ENCODE results near the gene GRB14. TPM values are rescaled to one million over a fixed set of nuclear protein-coding genes. Genes with fewer than 3 reads are reported as not detected.

The GRB14 gene
- total RNA-seq, 4 donors from 2014 or later = 3.2 to 22.3 (median 5.6) TPM

DNA sequence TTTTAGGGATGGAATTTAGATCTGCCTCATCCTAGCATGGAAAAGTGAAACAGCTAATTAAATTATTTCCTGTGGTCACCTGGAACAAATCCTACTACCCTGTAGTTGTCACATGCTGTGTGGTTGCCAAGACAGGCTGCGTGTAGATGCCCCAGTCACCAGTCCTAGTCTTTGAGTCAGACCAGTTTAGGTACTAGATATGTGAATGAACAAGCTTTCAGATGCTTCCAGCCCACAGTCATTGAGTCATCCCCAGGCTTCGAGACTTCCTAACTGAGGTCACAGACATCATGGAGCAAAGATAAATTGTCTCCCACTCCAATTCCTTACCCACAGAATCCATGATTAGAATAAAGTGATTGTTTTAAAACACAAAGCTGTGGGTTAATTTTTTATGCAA, 35.8 kb upstream of the GRB14 start:
- TF ChIP-seq, protein P1, sequence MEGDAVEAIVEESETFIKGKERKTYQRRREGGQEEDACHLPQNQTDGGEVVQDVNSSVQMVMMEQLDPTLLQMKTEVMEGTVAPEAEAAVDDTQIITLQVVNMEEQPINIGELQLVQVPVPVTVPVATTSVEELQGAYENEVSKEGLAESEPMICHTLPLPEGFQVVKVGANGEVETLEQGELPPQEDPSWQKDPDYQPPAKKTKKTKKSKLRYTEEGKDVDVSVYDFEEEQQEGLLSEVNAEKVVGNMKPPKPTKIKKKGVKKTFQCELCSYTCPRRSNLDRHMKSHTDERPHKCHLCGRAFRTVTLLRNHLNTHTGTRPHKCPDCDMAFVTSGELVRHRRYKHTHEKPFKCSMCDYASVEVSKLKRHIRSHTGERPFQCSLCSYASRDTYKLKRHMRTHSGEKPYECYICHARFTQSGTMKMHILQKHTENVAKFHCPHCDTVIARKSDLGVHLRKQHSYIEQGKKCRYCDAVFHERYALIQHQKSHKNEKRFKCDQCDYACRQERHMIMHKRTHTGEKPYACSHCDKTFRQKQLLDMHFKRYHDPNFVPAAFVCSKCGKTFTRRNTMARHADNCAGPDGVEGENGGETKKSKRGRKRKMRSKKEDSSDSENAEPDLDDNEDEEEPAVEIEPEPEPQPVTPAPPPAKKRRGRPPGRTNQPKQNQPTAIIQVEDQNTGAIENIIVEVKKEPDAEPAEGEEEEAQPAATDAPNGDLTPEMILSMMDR (IDR thresholded peaks at IDR 0.05; ENCODE audit: low read depth) = no peak

DNA sequence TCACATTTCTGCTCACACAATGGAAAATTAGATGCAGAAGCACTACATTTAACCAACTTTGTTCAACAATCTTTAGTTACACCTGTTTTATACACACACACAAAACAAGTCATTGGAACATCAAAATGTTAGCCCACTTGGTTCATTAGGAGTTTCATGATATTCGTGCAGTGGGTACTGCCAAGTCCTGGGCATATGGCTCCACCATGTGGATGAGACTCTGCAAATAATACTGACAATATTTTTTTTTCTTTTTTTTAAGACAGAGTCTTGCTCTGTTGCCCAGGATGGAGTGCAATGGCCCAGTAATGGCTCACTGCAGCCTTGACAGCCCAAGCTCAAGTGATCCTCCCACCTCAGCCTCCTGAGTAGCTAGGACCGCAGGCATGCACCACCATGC, 34.5 kb upstream of the GRB14 start:
- TF ChIP-seq, protein P1 (IDR thresholded peaks at IDR 0.05; ENCODE audit: low read depth) = no peak

DNA sequence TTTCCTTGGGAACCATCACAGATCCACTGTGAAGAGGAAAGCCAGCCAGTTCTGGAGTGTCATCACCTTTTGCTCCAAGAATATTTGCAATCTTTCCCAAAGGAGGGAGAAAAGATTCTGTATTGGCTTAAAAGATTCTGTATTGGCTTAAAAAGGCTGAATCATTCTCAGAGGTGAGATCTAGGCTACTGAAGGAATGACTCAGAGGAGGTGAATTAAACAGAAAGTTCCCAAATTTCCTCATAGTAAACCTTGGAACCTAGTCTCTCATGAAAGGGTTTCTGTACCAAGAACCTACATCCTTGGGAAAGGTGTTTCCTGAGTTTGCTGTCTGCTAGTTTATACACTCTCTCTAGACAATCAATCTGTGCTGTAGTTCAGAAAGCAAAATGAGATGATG, 34.1 kb upstream of the GRB14 start:
- TF ChIP-seq, protein P1 (IDR thresholded peaks at IDR 0.05; ENCODE audit: low read depth) = no peak

DNA sequence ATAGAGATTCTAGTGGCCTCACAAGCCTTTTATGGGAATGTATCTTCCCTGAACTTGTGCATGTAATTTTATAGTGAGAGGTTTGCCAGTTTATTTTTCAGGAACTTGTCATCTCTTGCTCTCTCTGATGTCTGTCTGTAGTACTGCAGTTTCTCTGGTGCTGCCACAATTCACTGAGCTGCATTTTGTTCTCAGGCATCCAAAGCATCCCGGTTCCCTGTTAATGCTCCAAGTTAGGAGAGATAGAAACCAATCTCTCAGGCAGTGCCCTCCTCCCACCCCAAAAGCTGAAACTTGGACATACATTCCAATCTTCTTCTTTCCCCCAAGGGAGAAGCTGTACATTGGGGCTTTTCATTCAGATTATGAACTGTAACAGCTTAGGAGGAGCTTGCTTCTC, 30.1 kb upstream of the GRB14 start:
- TF ChIP-seq, protein P1 (IDR thresholded peaks at IDR 0.05; ENCODE audit: low read depth) = no peak

GRCh38 chr2:164644036-164644700, 22.9 kb upstream of the GRB14 start:
- TF ChIP-seq, protein P1 (IDR thresholded peaks at IDR 0.05; ENCODE audit: low read depth) = no peak

DNA sequence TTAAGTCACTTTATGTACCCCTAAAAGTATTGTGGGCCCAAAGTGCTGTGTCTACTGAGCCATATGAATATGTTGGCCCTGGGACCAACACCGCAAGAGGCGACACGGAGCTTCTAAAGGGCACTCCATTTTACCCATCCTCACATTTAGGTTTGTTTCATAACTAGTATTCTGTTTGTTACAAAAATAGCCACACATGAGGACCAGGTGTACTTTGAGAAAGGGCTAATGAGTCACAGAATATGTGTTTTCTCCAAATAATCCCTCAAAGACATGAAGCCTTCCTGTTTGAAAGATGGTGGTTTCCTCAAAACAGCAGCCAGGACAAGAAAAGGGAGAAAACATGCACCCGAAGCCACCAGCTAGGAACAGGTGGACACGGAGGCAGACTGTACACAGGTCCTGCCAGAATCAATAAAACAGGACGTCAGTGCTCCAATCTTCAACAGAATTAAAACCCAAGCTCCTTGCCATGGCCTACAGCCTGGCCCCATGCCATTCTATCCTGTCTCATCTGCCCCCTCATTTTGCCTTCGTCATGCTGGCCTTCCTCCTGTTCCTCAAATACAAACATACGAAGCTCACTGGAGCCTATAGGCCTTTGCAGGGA, 21.8 kb upstream of the GRB14 start:
- TF ChIP-seq, protein P1 (IDR thresholded peaks at IDR 0.05; ENCODE audit: low read depth) = no peak

GRCh38 chr2:164642268-164642667, 21.0 kb upstream of the GRB14 start:
- TF ChIP-seq, protein P1 (IDR thresholded peaks at IDR 0.05; ENCODE audit: low read depth) = no peak

Measured in subcutaneous adipose tissue (tissue), 4 donors.